NCI-H1105 (cell line): Measurements from ENCODE around the gene AQP2.

Source experiments
- DNase-seq: peaks from one replicate; lab custom pipeline; 2025; lab: John Stamatoyannopoulos, UW

AQP2 gene

GRCh38 chr12:49955899-49956662, 5.5 kb downstream of the AQP2 start:
- DNase-seq: no peak

DNA sequence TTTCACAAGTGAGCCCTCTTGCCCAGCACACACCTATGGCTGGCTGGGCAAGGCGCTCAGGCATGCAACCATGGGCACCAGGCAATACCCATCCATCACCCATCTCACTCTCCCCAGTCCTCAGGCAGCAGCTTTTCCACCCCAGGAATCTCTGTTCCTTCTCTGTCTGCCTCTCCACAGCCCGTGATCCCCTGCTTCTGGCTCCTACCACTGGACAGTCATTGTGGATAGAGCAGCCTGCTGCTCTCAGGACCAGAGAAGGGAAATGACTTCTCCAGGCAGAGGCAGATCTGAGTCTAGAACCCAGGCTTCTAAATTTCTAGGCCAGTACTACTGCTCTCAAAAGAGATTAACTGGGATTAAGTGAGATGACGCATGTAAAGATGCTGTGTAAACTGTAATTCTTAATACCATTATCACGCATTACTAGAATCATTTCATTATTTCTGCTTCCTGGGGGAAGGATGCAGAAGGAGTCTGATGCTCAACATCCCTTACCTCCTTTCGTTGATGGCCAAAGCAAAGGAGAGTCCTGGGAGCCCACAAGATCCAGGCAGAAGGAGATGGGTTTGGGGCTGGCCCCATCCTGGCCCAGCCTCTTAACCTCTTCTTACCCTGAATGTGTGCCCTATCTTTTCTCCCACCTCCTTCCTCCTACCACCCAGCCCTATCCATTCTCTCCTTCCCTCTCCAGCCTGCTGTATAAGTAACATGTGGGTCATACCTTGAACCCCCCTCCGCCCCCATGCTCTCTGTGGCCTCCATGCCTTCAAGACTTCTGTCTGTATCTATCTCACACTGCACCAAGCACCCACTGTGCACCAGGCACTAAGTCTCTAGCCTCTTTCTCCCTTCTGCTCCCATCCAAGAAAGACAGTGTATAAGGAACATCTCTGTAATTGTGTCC, 6.4 kb downstream of the AQP2 start:
- no peak for DNase-seq

DNA sequence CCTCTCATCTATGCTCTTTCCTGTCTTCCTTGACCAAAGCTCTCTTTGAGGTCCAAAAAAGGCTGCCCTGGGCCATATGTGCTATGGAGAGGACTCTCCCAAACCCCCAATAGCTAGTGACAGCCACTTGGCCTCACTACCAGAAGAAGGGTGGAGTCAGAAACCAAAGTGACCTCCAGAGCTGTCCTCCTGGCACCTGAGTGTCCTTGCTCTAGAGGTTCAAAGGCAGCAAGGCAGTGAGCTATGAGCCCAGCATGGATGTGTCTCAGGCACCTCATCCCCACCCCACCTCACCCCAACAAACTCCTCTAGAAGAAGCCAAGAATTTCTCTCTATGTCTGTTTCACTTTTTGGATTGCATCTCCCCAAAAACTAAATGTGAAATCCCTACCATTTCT, 7.0 kb downstream of the AQP2 start:
- DNase-seq: no peak

- DNase-seq: no peak
These were observed 9.3 kb downstream of the AQP2 start for GRCh38 chr12:49959685-49960473.

DNA sequence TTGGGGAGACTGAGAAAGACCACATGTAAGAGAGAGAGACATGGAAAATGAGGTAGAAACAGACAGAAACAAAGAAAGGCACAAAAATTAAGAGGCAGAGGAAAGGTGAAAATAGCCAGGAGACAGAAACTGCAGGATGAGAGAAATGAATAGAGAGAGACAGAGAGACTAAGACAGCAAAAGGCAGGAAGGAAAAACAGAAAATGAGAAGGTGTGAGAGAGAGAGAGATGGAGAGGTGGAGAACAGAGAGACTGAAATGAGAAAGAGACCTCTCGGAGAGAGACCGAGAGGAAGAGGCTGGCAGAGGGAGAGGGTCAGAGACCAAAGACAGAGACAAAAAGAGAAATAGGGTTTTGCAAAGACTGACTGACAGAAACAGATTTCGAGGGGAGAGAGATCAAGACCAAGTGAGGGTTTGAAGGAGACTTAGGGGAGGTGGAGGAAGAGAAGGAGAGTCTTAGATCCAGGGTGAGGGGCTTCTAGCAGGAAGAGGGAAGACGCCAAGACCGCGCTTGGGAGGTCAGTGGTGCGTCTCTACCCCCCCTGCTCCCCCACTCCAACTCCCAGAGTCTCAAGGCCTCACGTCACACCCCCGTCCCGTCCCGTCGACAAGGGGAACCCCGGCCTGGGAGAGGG, 10.1 kb downstream of the AQP2 start:
- no peak for DNase-seq

- no peak for DNase-seq
These were observed 10.8 kb downstream of the AQP2 start, which contains the start of gene AQP5 for GRCh38 chr12:49961111-49961922. Gene AQP5, plus strand, starts transcription at chr12:49961872. Its CDS starts 146 bp downstream, at chr12:49962018.

GRCh38 chr12:49961993-49962764, 11.6 kb downstream of the AQP2 start:
- no peak for DNase-seq

DNA sequence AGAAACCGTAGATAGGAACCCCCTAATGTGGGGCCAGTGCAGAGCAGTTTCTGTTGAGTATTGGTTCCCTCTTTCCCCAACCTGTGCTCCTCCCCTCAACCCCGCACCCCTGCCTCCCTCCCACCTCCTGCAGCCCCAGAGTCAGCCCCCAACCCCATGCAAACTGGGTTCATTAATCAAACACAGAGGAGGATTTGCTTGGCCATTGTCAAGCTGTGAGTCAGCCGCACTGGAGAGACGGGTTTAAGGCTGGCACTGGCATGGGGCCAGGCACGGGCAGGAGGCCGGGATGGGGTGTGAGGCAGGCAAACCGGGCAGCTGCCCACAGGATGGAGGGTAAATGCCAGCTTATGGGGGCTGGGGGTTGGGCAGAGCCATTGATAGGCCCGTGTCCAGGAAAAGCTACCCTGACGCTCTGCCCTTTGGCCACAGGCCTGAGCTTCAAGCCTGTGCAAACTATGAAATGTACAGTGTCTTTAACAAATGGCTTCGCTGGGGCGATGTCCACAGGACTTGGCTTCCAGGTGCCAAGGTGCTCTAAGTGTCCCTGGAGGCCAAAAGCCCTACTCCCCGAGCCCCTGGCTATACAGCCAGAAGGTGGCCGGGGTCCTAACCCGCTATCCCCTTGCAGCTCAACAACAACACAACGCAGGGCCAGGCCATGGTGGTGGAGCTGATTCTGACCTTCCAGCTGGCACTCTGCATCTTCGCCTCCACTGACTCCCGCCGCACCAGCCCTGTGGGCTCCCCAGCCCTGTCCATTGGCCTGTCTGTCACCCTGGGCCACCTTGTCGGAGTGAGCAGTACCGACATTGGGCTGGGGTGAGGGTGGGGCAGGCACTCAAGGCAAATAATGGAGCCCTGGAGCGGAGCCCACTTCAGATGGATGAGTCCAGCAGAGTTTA, 12.6 kb downstream of the AQP2 start:
- no peak for DNase-seq

DNA sequence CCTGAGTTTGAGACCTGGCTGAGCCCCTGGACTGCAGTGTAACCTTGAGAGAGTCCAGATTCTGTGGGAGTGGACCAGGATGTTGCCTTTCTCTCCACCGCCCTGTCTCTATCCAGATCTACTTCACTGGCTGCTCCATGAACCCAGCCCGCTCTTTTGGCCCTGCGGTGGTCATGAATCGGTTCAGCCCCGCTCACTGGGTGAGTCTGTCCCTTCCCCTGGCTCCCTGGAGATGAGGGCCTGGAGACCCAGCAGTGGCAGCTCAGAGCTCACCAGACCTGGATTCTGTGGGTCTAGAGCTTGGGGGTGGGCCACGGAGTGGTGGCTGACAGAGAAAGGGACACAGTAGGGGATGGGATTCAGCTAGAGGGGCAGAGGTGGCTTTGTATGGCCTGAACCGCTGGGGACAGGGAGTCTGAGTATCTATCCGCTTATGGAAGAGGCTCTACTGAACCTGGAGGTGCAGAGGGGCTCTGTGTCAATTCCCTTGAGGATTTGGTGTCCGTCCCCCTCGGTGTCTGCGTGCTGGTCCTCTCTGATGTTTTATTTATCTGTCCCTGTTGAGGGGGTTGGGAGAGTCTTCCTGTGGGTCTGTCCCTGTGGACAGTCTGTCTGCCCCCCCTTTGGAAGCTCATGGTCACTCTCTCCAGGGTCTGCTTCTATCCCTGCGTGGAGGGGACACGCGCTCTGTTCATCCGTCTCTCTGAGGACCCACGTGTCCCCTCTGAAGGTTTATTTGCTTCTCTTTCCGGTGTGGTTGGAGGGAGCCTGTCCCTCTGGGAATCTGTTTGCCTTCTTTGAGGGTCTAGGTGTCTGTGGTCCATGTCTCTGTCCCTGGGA, 13.7 kb downstream of the AQP2 start:
- DNase-seq: no peak

DNA sequence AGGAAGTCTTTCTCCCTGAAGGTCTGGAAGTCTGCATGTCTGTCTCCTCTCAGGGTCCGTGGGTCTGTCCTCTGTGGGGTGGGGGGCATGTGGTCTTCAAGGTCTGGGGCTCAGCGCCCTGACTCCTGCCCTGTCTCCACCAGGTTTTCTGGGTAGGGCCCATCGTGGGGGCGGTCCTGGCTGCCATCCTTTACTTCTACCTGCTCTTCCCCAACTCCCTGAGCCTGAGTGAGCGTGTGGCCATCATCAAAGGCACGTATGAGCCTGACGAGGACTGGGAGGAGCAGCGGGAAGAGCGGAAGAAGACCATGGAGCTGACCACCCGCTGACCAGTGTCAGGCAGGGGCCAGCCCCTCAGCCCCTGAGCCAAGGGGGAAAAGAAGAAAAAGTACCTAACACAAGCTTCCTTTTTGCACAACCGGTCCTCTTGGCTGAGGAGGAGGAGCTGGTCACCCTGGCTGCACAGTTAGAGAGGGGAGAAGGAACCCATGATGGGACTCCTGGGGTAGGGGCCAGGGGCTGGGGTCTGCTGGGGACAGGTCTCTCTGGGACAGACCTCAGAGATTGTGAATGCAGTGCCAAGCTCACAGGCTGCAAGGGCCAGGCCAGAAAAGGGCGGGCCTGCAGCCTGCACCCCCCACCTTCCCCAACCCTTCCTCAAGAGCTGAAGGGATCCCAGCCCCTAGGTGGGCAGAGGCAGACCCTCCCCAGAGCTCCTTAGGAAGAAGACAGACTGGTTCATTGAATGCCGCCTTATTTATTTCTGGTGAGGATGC, 14.5 kb downstream of the AQP2 start:
- DNase-seq: no peak

DNA sequence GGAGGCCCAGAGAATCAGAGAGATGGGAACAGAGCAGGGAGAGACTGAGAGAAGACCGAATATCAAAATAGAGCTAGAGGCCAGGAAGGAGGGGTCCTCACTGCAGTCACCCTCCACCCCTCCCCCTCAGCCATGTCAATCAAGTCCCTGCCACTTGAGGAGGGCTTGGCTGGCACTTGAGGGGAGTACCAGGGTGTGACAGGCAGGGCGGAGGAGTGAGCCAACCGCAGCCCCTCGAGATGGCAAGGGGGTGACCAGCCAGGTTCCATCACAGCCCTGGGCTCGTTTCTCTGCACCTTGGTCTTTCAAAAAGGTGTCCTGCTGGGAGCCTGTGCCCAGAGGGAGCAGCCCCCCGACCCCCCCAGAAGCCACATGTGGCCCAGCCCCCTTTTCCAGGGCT, 15.3 kb downstream of the AQP2 start:
- DNase-seq: no peak

GRCh38 chr12:49966511-49967041, 16.0 kb downstream of the AQP2 start:
- no peak for DNase-seq

GRCh38 chr12:49967042-49967776, 16.7 kb downstream of the AQP2 start:
- peak; percentile 62 for DNase-seq

DNA sequence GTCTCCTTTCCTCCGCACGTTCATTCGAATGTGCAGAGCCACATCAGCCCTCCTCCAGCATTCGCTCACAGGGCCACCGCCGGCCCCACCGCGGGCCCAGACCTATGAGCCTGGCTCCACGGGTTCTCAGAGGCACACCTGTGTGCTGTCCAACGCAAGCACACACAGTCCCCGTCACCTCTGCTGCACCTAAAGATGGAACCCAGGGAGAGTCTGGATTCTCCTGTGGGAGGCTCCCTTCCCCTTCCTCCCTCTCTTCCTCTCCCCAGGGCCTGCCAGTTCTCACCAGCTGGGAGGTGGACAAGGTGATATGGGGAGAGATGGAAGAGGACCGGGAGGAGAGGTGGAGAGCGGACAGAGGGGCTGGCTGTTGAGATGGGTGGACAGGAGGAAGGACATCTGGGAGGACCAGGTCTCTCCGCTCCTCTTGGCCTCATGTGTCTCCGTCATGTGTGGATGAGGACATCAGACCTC, 17.3 kb downstream of the AQP2 start:
- DNase-seq: no peak

GRCh38 chr12:49968471-49968870, 17.9 kb downstream of the AQP2 start:
- DNase-seq: no peak

DNA sequence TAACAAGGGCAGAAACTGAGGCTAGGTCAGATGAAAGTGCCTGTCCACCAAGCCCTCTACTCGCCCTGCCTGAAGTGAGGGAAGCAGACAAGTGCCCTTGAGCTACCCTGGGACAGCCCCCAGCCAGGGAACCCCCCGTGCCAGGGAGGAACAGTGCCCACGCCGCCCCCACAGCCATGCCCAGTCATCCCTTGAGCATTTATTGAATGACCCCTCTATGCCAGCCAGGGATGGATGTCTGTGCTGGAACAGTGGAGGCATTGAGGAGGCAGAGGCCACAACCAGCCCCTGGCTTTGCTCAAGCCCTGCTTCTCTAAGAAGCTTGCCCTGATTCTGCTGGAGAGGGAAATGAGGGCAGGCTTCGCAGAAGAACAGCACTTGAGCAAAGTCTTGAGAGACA, 18.5 kb downstream of the AQP2 start:
- no peak for DNase-seq
